ELF-1 (cell line): Measurements from ENCODE around the gene MACROD2.

Experiments used
- DNase-seq: peaks from one replicate; pipeline ENCODE4 v3.0.0-alpha.2; 2016; ENCODE audit warnings: low read depth, low spot score

The MACROD2 gene

DNA sequence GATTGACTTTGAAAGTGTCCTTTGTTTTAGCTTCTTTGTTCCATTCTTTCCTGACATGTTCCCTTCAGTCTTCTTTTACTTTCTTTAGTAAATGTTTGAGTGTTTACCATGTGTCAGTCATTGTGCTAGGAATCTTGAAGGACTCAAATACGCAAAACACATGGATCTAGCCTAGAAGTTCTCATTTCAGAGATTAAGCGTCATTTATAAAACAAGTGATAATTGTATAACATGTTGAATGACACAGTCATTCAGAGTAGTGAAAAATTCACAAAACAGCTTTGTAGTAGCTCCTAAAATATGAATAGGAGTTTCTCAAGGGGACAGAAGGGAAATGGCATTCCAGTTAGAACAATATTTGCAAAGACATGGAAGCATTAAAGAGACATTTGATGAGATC lies 66.9 kb downstream of the MACROD2 start:
- no peak for DNase-seq

DNA sequence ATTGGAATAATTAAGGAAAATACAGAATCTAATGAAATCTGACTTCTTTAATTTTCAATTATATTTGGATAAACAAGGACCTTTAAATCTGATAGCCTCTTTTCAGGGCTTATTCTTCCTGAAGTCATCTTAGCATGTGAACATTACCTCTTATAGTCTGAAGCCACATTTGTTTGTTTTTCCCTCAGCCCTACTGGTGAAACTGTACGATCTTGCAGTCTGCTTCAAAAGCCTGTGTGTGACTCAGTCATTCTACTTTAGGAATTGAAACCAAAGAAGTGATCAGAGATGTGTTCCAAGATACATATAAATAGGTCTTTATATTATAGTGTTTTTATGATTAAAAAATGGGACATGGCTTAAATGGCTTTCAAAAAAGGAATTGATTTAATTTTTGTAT lies 67.5 kb downstream of the MACROD2 start:
- DNase-seq = no peak

- no peak for DNase-seq
These were observed 69.0 kb downstream of the MACROD2 start for GRCh38 chr20:14064333-14064732.

DNA sequence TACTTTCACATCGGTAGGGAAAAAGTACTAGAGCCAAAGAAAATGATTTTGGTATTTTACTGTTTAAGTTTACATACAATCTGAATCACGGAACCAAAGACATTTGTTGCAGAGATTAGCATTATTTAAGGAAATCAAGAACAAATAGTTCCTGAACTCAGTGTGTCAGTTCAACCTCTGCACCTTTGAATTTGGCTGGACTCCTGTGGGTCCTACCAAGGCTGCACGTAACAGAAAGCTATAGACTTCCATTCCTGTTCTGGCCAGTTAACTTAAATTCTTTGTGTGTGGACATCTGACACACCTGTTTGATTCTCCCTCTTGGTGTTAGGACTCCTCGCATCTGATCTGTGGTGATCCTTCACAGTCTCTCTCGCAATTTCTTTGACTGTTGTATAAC lies 69.6 kb downstream of the MACROD2 start:
- DNase-seq = no peak

GRCh38 chr20:14065774-14066173 lies 70.5 kb downstream of the MACROD2 start:
- no peak for DNase-seq

- no peak for DNase-seq
These were observed 72.3 kb downstream of the MACROD2 start for GRCh38 chr20:14067603-14068002.

DNA sequence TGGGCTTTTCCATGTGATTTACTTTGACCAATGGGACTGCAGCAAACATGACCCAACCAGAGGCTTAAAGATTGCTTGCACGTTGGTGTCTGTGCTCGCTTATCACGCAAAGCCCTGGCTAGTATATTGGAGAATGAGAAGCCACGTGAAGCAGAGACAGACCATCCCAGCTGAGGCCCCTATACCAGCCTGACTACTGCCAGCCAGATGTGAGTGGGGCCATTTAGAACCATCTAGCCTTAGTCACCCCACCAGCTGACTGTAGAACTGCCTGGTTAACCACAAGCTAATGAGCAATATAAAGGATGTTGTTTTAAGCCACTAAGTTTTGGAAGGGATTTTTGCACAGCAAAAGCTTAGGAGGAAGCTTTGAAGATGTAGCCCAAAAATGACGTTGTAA lies 74.5 kb downstream of the MACROD2 start:
- no peak for DNase-seq

GRCh38 chr20:14093652-14094051 lies 98.3 kb downstream of the MACROD2 start:
- DNase-seq = no peak

DNA sequence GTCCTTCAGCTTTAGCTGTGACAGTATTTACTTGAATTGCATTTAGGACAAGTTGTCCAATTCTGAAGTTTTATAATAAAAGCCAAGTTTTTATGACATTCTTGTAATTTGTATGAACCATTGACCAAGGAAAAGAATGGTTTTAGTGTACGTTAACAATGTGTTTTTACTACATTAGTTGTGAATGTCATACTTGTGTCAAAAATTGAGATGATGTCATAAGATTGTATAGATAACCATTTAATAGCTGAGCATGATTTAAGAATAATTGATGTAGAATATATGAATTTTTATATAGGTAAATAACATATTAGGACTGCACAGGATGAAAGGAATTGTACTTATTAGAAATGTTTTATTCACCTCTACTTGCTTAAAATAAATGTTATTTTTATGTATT lies 102.9 kb downstream of the MACROD2 start:
- DNase-seq = no peak

- DNase-seq = no peak
These were observed 118.1 kb downstream of the MACROD2 start for GRCh38 chr20:14113416-14113815.

DNA sequence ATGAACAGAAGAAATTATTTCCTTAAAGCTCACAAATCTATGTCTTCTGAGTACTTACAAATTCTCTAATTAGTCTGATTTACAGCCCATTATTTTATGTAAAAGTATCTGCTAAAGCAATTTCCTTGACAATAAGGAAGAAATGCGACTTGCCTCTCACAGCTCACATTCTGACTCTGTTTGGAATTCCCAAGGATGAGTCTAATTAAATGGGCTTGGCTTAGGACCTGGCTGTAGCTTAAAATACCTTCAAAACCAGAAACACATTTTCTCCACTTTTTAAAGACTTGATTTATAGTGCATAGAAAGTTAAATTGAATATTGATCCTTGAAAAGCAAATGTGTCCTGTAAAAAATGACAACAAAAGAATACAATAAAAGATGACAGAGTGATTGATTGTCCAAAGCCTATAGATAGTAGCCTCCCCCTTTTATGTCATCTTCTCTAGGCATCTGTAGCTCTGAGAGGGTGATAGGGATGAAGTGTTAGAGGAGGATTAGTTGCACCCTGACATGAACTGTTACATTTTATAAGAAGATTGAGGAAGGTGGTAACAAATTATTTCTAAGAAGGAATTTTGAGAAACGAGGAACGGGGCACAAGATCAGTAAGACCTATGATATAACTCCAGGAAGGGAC lies 118.9 kb downstream of the MACROD2 start:
- no peak for DNase-seq

- DNase-seq = no peak
These were observed 120.7 kb downstream of the MACROD2 start for GRCh38 chr20:14116037-14116436.

DNA sequence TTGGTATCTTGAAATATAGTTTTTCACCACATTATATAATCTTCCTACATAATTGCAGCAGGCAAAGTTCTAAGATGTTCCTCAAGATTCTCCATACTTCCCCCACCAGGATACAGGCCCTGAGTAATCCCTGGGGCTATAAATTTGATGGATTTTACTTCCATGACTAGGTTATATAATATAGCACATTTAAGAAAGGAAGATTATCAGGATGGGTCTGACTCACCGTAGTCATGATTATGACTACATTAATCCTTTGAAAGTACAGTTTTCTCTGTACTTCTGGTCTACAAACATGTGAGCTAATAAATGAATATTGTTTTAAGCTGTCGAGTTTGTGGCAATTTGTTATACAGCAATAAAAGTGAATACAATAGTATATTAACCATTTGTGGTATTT lies 122.5 kb downstream of the MACROD2 start:
- no peak for DNase-seq

- DNase-seq = no peak
These were observed 131.5 kb downstream of the MACROD2 start for GRCh38 chr20:14126856-14127255.

GRCh38 chr20:14127514-14128223 lies 132.4 kb downstream of the MACROD2 start:
- no peak for DNase-seq

DNA sequence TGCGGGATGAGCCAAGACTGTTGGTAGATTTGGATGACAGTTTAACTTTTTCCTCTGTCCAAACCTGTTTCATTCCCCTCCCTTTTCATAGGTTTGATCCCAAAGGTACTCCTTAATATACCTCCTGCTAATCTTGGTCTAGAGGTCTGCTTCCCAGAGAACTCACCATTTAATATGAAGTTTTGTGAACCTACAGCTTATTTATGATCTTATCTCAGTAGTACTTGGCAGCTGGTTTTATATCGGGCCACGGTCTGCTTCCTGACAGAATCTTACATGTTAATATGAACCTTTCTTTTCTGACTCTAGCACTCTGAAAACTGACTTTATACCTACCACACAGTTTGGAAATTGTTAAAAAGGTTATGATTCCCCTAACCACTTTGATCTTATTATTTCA lies 138.7 kb downstream of the MACROD2 start:
- DNase-seq = no peak

GRCh38 chr20:14142171-14142570 lies 146.9 kb downstream of the MACROD2 start:
- DNase-seq = peak; percentile 87

- no peak for DNase-seq
These were observed 147.8 kb downstream of the MACROD2 start for GRCh38 chr20:14142964-14143627.

DNA sequence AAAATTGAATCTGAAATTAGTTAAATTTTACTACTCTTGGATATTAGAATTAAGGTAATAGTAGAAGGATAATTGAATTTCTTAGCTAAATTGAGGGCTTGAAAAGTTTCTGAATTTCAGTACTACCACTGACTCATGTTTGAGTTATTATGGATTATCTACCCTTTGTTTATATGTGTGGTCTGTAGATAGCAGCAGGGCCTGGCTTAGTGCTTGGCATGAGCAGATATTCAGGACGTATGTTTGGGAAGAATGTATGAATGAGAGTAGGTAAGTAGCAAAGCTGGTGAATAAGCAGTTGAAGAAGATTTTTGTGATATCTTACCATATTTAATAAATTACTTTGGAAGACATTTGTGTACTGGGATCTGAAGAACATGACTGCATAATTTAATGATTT lies 152.7 kb downstream of the MACROD2 start:
- no peak for DNase-seq

DNA sequence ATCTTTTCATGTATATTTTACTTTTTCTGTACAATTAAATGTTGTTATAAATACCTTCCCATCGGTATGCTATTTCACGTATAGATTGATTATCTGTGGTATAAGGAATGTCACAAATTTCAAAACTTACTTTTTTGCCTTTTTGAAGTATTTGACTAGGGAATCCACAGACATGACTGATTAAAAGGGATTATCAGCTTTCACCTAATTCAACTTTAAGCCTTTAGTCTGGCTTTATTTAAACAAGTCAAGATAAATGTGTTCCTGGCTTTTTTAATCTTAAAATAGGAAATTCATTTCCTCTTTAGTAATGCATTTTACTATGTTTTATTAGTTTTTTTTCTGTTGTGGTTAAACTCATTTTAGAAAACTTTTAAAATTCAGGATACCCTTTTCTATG lies 160.0 kb downstream of the MACROD2 start:
- no peak for DNase-seq

- no peak for DNase-seq
These were observed 183.2 kb downstream of the MACROD2 start for GRCh38 chr20:14178528-14178927.

DNA sequence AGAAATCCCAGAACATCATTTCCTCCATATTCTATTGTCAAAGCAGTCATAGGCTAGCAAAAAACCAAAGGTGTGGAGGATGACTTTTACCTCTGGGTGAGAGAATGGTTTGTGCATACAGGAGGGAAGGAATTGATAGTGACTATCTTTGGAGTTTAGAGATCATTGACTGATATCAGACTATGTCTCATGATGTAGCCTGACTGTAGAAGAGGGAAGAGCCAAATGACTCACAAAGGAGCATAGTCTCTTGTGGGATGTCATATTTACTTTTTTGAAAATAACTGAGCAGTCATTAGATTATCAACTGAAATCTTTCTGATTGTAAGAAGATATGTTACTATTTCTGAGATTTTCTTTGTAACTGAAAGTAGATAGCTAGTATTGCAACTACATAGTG lies 183.6 kb downstream of the MACROD2 start:
- no peak for DNase-seq

DNA sequence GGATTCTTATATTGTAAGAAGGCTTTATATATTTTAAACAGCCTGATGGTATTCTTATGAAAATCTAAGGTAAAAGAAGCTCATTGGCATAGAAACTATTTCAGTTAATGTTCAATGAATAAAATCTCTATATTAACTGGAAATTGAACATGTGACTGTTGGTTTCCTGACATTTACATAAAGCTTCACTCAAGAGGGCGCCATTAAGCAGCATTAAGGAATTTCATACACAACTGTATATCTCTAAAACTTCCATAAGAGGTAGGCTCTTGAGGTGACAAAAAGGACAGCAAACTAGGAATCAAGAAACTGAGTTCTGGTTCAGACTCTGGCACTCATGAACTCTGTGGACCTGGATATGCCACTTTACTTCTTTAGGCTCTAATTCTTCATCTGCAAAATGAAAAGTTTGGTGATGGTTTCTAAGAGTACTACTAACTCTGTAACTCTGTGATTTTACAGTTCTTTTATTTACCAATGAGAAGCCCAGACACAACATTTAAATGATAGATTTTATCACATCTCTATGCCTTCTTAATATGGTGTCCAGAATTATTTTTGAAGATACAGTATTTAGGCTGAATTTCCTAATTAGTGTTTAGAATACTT lies 194.6 kb downstream of the MACROD2 start:
- DNase-seq = no peak
